OCI-LY3 (cell line): ENCODE data around the gene KLF16.

Experiments used
- H2AFZ ChIP-seq: fragments of 200-600, 300-600 bp; shearing (Covaris generic); 2 replicates; pipeline ENCODE4 v1.6.0; 2014; ENCODE audit warnings: antibody characterized with exemption, low read depth, low read length
- H3K27ac ChIP-seq: fragments of 200-600, 300-600 bp; sonication (generic); 2 replicates; pipeline ENCODE4 v1.5.1; 2014; ENCODE audit warnings: mild to moderate bottlenecking, low read length, moderate library complexity, mixed read lengths
- H3K27me3 ChIP-seq: fragments of 200-600, 300-600 bp; sonication (generic); 2 replicates; pipeline ENCODE4 v1.6.1; 2014; ENCODE audit warnings: low read depth, low read length, mixed read lengths
- H3K36me3 ChIP-seq: fragments of 200-600, 300-600 bp; sonication (generic); replicated peaks from 2 replicates; pipeline ENCODE3; 2014; ENCODE audit warnings: low read depth, low read length, mixed read lengths
- H3K4me1 ChIP-seq: fragments of 300-600, 200-600 bp; sonication (generic); 2 replicates; pipeline ENCODE4 v1.6.1; 2014; ENCODE audit warnings: low read length, mixed read lengths
- H3K4me2 ChIP-seq: fragments of 200-600, 300-600 bp; sonication (generic); 2 replicates; pipeline ENCODE4 v1.6.1; 2014; ENCODE audit warnings: low read length, mixed read lengths
- H3K4me3 ChIP-seq: fragments of 300-600, 200-600 bp; sonication (generic); 2 replicates; pipeline ENCODE4 v1.5.1; 2014; ENCODE audit warnings: antibody characterized with exemption, mild to moderate bottlenecking, low read length, moderate library complexity
- H3K79me2 ChIP-seq: fragments of 300-600, 200-600 bp; shearing (Covaris generic); 2 replicates; pipeline ENCODE4 v1.6.1; 2014; ENCODE audit warnings: mild to moderate bottlenecking, low read length, mixed read lengths
- H3K9ac ChIP-seq: fragments of 300-600, 200-600 bp; shearing (Covaris generic); 2 replicates; pipeline ENCODE4 v1.6.0; 2014; ENCODE audit warnings: mild to moderate bottlenecking, low read length, moderate library complexity
- H3K9me3 ChIP-seq: fragments of 200-600, 300-600 bp; shearing (Covaris generic); 2 replicates; pipeline ENCODE4 v1.6.1; 2014; ENCODE audit warnings: low read length, mixed read lengths; ENCODE audit not compliant: insufficient read depth
- H4K20me1 ChIP-seq: fragments of 200-600, 300-600 bp; sonication (generic); 2 replicates; pipeline ENCODE4 v1.6.1; 2016; ENCODE audit warnings: low read length, mixed read lengths; ENCODE audit not compliant: insufficient read depth
- CTCF ChIP-seq: fragments of 200-600, 300-600 bp; sonication (generic); IDR thresholded peaks from 2 replicates; pipeline ENCODE4 v1.5.1; 2014; ENCODE audit warnings: antibody characterized with exemption, low read length, low read depth
- EZH2phosphoT487 ChIP-seq: fragments of 200-600 bp; shearing (Covaris generic); IDR thresholded peaks from 2 replicates; pipeline ENCODE4 v1.6.1; 2018; ENCODE audit warnings: antibody characterized with exemption, mixed run types, low read depth

KLF16 gene

DNA sequence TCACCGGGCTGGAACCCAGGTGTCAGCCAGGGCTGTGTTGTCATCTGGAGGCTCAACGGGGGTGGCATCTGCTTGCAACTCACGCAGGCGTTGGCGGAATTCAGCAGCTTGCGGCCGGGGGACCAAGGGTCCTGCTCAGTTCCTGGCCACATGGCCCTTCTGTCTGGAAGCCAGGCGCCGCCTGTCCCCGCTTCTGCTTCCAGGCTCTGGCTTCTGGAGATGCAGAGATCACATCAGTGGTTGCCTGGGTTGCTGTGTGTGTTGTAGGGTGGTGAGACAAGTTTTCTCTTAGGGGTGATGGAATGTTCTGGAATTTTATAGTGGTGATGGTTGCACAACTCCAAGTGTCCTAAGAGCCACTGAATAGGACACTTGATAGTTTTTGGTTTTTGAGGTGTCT is 46.8 kb upstream of the KLF16 start:
- Histone ChIP-seq H3K79me2 (peaks cover 97% of the 10 kb centered on the region), H3K27me3 (no peaks in the 10 kb centered on the region), H3K9me3 (no peaks in the 10 kb centered on the region), H3K36me3 (peaks cover 53% of the 10 kb centered on the region), H3K4me2 (no peak overlapping the region), H3K4me3 (no peak overlapping the region), H3K9ac (no peak overlapping the region), H4K20me1 (peaks cover 64% of the 10 kb centered on the region), H2AFZ (no peak overlapping the region), H3K27ac (no peak overlapping the region), H3K4me1 (peaks cover 21% of the 10 kb centered on the region)
- TF ChIP-seq EZH2phosphoT487 (no peak), CTCF (no peak)

GRCh38 chr19:1909761-1910080 is 46.3 kb upstream of the KLF16 start:
- Histone ChIP-seq H3K9me3 (no peaks in the 10 kb centered on the region), H3K4me3 (no peak overlapping the region), H3K4me1 (peaks cover 23% of the 10 kb centered on the region), H3K9ac (no peak overlapping the region), H3K36me3 (peaks cover 48% of the 10 kb centered on the region), H3K79me2 (peaks cover 92% of the 10 kb centered on the region), H3K27ac (no peak overlapping the region), H2AFZ (no peak overlapping the region), H3K4me2 (no peak overlapping the region), H3K27me3 (no peaks in the 10 kb centered on the region), H4K20me1 (peaks cover 61% of the 10 kb centered on the region)
- TF ChIP-seq EZH2phosphoT487 (no peak), CTCF (no peak)

GRCh38 chr19:1908364-1908678 is 44.9 kb upstream of the KLF16 start:
- H3K9ac ChIP-seq: peak overlapping the region; percentile 46; the same call in 1 of the 2 replicates
- no peak overlapping the region for H2AFZ ChIP-seq
- peaks cover 35% of the 10 kb centered on the region for H3K4me1 ChIP-seq
- peaks cover 36% of the 10 kb centered on the region for H3K36me3 ChIP-seq
- H4K20me1 ChIP-seq: peaks cover 47% of the 10 kb centered on the region
- H3K27ac ChIP-seq: no peak overlapping the region
- H3K79me2 ChIP-seq: peaks cover 78% of the 10 kb centered on the region
- TF ChIP-seq CTCF (no peak), EZH2phosphoT487 (no peak)
- H3K4me2 ChIP-seq: peak overlapping the region; percentile 72
- peak overlapping the region; percentile 68 for H3K4me3 ChIP-seq
- H3K27me3 ChIP-seq: no peaks in the 10 kb centered on the region
- H3K9me3 ChIP-seq: no peaks in the 10 kb centered on the region

DNA sequence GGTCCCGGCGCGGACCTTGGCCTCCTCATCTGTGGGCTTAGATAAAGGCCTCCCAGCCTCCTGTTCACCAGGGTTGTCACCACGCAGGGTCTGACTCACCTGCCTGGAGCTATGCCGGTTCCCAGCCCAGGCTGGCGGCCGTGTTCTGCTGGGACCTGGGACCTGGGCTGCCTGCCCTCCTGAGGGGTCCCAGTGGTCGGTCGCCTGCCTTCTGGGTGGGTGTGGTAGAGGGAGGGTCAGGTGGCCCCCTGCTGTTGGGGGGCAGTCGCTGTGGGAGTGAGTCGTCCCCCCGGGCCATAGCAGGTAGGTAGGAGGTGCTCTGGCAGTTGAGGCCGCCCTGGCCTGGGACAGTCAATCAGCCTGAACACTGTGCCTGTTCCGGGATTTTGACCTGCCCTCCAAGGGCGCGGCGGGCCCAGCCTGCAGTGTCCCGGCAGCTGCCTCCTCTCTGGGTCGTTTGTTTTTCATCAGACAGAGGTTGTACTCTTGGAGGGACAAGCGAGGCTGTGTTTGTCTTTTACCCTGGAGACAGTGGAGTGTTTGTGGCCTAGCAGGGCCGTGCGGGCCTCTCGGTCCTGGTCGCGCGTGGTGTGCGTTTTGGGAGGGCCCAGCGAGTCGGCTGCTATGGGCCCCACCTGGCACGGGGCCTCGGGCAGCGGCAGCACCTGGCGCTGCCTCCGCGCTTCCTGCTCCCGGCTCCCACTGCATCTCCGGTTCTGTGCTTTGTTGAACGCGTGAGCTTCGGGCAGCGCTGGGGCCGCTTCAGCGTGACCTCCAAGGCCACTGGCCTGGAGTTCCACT is 44.4 kb upstream of the KLF16 start:
- Histone ChIP-seq H3K79me2 (peaks cover 72% of the 10 kb centered on the region), H3K36me3 (peaks cover 30% of the 10 kb centered on the region), H3K9me3 (no peaks in the 10 kb centered on the region), H2AFZ (no peak overlapping the region), H4K20me1 (peaks cover 42% of the 10 kb centered on the region), H3K4me1 (peaks cover 41% of the 10 kb centered on the region), H3K9ac (peak overlapping the region; percentile 46), H3K4me2 (peak overlapping the region; percentile 72), H3K4me3 (peak overlapping the region; percentile 68), H3K27me3 (no peaks in the 10 kb centered on the region), H3K27ac (no peak overlapping the region)
- TF ChIP-seq EZH2phosphoT487: no peak
- no peak for TF ChIP-seq CTCF
